ENCODE measurements around the gene IPO11.

IPO11 gene

GRCh38 chr5:62432621-62433064 is 20.1 kb downstream of the IPO11 start:
- in situ Hi-C loops (cut with MboI; ENCODE audit: low sequenced_read_pairs) = no loop called here

GRCh38 chr5:62448528-62448927 is 36.0 kb downstream of the IPO11 start:
- in situ Hi-C loops (cut with MboI; ENCODE audit: low sequenced_read_pairs) = no loop called here

GRCh38 chr5:62450259-62450658 is 37.7 kb downstream of the IPO11 start:
- in situ Hi-C loops (cut with MboI; ENCODE audit: low sequenced_read_pairs) = no loop called here

- in situ Hi-C loops (cut with MboI; ENCODE audit: low sequenced_read_pairs) = no loop called here
Observed at GRCh38 chr5:62457071-62457470, 44.5 kb downstream of the IPO11 start.

GRCh38 chr5:62460578-62460983 is 48.0 kb downstream of the IPO11 start:
- in situ Hi-C loops (cut with MboI; ENCODE audit: low sequenced_read_pairs) = no loop called here

GRCh38 chr5:62461561-62461960 is 49.0 kb downstream of the IPO11 start:
- in situ Hi-C loops (cut with MboI; ENCODE audit: low sequenced_read_pairs) = no loop called here

GRCh38 chr5:62465985-62466925 is 53.7 kb downstream of the IPO11 start:
- in situ Hi-C loops (cut with MboI; ENCODE audit: low sequenced_read_pairs) = no loop called here

- in situ Hi-C loops (cut with MboI; ENCODE audit: low sequenced_read_pairs) = no loop called here
Observed at GRCh38 chr5:62473209-62473608, 60.6 kb downstream of the IPO11 start.

- in situ Hi-C loops (cut with MboI; ENCODE audit: low sequenced_read_pairs) = no loop called here
Observed at GRCh38 chr5:62475072-62475471, 62.5 kb downstream of the IPO11 start.

GRCh38 chr5:62477801-62478200 is 65.2 kb downstream of the IPO11 start:
- in situ Hi-C loops (cut with MboI; ENCODE audit: low sequenced_read_pairs) = no loop called here

GRCh38 chr5:62483556-62483955 is 71.0 kb downstream of the IPO11 start:
- in situ Hi-C loops (cut with MboI; ENCODE audit: low sequenced_read_pairs) = no loop called here

GRCh38 chr5:62486672-62487071 is 74.1 kb downstream of the IPO11 start:
- in situ Hi-C loops (cut with MboI; ENCODE audit: low sequenced_read_pairs) = no loop called here

- in situ Hi-C loops (cut with MboI; ENCODE audit: low sequenced_read_pairs) = no loop called here
Observed at GRCh38 chr5:62488531-62488930, 76.0 kb downstream of the IPO11 start.

GRCh38 chr5:62489471-62489870 is 76.9 kb downstream of the IPO11 start:
- in situ Hi-C loops (cut with MboI; ENCODE audit: low sequenced_read_pairs) = no loop called here

GRCh38 chr5:62494772-62495171 is 82.2 kb downstream of the IPO11 start:
- in situ Hi-C loops (cut with MboI; ENCODE audit: low sequenced_read_pairs) = no loop called here

GRCh38 chr5:62496876-62497275 is 84.3 kb downstream of the IPO11 start:
- in situ Hi-C loops (cut with MboI; ENCODE audit: low sequenced_read_pairs) = no loop called here

GRCh38 chr5:62498961-62499360 is 86.4 kb downstream of the IPO11 start:
- in situ Hi-C loops (cut with MboI; ENCODE audit: low sequenced_read_pairs) = no loop called here

- in situ Hi-C loops (cut with MboI; ENCODE audit: low sequenced_read_pairs) = no loop called here
Observed at GRCh38 chr5:62499756-62500155, 87.2 kb downstream of the IPO11 start.

GRCh38 chr5:62502456-62503101 is 90.0 kb downstream of the IPO11 start:
- in situ Hi-C loops (cut with MboI; ENCODE audit: low sequenced_read_pairs) = no loop called here

- in situ Hi-C loops (cut with MboI; ENCODE audit: low sequenced_read_pairs) = no loop called here
Observed at GRCh38 chr5:62504129-62504528, 91.6 kb downstream of the IPO11 start.

- in situ Hi-C loops (cut with MboI; ENCODE audit: low sequenced_read_pairs) = no loop called here
Observed at GRCh38 chr5:62506659-62507460, 94.3 kb downstream of the IPO11 start.
